HG03139 (cell line): ENCODE measurements around the gene CNTNAP5.
"Not testable (repeated sequence)": the region's sequence is repeated elsewhere in the genome, so short reads cannot be mapped to it uniquely, and the experiment has no call there.

Experiments used
- ATAC-seq: cut with Tn5 transposase; IDR thresholded peaks from one replicate; pipeline ENCODE4 v1.9.1; 2021; ENCODE audit not compliant: unreplicated experiment

Gene CNTNAP5

GRCh38 chr2:124407836-124408534 is 382.9 kb downstream of the CNTNAP5 start:
- not testable (repeated sequence) for ATAC-seq

GRCh38 chr2:124424074-124424473 is 399.0 kb downstream of the CNTNAP5 start:
- no peak for ATAC-seq

- ATAC-seq = no peak
Measured at GRCh38 chr2:124426122-124426521, 401.0 kb downstream of the CNTNAP5 start.

GRCh38 chr2:124426625-124427024 is 401.5 kb downstream of the CNTNAP5 start:
- no peak for ATAC-seq

GRCh38 chr2:124437811-124438210 is 412.7 kb downstream of the CNTNAP5 start:
- no peak for ATAC-seq

DNA sequence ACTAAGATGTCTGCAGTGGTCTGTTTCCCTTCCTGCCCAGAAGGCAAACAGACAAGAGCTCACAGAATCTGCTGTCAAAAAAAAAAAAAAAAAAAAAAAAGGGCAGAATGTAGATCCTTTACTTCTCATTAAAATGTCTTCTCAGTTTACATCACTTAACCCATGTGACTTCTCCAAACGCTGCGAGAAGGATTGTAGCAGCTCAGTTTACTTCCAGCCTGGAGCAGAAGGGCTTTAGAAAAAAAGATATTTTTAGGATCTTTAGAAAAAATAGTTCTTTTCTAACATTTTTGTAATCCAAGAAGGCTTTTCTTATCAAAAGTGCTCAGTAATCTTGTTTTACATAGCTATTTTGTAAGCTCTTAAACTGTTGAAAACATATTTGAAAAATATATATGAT is 425.4 kb downstream of the CNTNAP5 start:
- ATAC-seq = no peak

GRCh38 chr2:124476291-124476690 is 451.2 kb downstream of the CNTNAP5 start:
- ATAC-seq = no peak

GRCh38 chr2:124478761-124479160 is 453.7 kb downstream of the CNTNAP5 start:
- ATAC-seq = no peak

DNA sequence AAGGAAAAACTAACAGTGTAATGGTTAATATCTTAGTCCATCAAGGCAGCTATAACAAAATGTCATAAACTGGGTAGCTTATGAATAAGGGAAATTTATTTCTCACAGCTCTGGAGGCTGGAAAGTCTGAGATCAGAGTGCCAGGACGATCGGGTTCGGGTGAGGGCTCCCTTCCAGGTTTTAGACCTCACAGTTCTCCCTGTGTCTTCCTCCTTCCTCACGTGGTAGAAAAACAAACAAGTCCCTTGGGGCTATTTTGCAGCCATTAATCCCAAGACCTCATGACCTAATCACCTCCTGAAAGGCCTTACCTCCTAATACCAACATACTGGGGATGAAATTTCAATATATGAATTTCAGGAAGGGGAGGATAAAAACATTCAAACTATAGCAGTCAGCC is 455.9 kb downstream of the CNTNAP5 start:
- ATAC-seq = no peak

- ATAC-seq = no peak
Measured at GRCh38 chr2:124482044-124482443, 457.0 kb downstream of the CNTNAP5 start.

- no peak for ATAC-seq
Measured at GRCh38 chr2:124482551-124482950, 457.5 kb downstream of the CNTNAP5 start.

GRCh38 chr2:124485659-124486058 is 460.6 kb downstream of the CNTNAP5 start:
- ATAC-seq = no peak

DNA sequence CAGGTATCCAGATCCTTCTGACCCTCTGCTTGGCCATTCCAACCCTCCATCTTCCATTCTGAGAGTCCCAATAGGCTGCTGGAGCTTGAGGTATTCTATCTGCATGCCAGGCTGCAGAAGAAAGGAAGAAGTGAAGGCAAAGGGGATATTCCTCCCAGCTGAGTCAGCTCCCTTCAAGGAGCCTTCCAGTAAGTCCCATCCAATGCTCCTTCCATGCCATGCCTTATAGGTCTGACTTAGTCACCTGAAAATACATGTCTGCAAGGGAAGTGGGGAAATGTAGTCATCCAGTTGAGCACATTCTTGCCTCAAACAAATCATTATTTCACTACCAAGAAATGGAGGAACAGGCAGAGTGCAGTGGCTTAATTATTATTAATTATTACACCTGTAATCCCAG is 464.6 kb downstream of the CNTNAP5 start:
- ATAC-seq = no peak

- no peak for ATAC-seq
Measured at GRCh38 chr2:124501575-124502152, 476.6 kb downstream of the CNTNAP5 start.

DNA sequence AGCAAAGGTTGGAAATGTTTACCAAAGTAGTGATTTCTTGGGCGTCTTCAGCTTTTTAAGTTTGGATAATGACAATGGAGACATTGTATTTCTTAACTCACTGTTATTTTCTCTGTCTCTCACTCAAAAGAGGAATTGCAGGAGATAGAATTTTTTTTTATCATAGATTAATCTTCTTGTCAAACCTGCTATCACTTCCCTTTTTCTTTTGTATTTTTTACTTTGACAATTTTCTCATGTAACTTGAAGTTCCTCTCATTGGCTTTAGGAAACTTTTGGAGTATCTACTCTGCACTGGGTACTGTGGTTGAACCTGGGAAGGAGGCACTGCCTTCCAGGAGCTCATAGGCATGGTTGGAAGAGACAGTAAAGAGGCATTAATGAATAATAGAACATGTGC is 489.1 kb downstream of the CNTNAP5 start:
- ATAC-seq = no peak

DNA sequence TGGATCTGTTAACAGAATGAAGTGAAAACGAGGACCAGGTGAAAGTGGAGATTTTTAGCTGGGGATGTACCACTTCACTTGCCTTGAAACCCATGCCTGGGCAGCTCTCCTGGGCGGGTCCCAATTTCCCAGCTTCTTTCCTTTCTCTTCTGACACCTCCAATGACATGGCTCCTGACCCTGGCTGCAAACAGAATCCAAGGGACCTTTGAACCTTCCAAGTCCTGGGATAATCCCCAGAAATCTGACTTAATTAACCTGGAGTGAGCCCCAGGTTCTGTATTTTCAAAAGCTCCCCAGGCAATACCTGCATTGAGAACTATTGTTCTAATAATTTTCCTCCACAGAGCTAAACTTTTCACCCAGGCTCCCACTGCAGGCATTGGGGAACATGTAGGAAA is 495.9 kb downstream of the CNTNAP5 start:
- no peak for ATAC-seq

DNA sequence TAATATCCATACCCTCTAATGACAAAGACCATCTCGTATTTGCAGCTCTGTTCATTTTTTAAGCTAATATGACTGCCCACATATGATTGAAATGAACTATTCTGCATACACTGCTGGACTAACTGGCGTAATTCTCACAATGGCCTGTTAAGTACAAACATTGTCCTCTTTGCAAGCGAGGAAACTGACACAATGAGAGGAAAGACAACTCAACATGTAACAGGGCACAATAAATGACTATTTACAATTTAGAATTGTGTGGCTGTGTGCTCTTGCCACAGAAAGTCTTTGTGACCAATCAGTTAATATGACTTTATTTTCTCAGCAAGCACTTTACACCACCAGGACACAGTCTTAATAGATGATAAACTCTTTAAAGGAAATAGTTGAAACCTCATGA is 498.0 kb downstream of the CNTNAP5 start:
- ATAC-seq = no peak

DNA sequence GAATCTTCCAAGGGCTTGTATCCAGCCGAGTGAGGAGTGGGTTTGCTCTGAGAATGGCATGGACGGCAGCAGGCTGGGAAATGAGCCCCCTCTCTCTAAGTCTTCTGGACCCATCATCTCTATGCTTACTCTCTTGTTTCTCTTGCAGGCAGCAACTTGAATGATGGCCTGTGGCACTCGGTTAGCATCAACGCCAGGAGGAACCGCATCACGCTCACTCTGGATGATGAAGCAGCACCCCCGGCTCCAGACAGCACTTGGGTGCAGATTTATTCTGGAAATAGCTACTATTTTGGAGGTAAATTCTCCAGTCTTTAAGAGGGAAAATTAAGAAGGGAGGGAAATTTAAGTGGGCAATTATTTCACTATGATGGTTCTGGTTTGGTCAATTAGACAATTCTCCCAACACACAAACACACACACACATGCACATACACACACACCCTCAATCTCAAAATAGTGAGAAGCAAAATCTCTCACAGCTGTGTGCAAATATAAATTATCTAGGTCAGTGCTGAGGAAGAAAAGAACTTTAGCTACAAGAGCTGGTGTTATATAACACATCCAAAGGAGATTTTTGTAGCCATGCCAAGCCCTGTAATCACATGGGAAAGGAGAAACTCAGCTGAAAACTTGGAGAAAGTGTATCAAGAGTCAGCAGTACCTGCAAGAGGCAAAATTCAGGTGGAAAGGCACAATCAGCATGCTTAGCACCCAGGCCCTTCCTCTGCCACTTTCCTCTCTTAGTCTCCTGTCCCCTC is 499.2 kb downstream of the CNTNAP5 start:
- no peak for ATAC-seq

DNA sequence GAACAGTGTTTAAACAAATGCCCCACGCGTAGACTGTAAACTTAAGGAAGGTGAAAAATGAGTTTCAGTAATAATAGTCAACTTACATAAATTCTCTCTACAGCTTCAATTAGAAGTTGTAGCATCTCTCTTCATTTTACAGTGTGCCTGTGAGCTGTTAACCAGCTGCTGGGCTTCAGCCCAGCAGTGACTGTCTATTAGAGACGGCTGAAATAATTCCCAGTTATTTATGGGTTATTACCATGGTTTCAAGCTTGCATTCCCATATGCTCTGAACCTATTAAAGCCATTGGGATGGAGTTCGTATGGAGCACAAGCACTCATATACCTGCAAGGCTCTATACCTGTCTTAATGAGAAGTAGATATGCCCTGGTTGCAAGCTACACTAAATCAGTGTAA is 501.1 kb downstream of the CNTNAP5 start:
- ATAC-seq = no peak

DNA sequence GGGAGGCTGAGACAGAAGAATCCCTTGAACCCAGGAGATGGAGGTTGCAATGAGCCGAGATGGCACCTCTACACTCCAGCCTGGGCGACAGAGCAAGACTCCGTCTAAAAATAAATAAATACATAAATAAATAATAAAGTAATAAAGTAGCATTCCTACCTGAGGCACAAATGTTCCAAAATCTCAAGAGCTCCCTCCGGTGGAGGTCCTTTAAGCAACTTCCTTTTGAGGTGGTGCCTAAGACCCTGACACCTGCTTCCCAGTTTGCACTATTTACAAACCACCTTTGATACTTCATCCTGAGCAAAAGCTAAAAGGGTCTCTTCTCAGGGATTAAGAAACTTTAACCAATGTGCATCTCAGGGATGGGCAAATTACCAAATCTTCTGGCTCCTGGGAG is 505.1 kb downstream of the CNTNAP5 start:
- no peak for ATAC-seq

DNA sequence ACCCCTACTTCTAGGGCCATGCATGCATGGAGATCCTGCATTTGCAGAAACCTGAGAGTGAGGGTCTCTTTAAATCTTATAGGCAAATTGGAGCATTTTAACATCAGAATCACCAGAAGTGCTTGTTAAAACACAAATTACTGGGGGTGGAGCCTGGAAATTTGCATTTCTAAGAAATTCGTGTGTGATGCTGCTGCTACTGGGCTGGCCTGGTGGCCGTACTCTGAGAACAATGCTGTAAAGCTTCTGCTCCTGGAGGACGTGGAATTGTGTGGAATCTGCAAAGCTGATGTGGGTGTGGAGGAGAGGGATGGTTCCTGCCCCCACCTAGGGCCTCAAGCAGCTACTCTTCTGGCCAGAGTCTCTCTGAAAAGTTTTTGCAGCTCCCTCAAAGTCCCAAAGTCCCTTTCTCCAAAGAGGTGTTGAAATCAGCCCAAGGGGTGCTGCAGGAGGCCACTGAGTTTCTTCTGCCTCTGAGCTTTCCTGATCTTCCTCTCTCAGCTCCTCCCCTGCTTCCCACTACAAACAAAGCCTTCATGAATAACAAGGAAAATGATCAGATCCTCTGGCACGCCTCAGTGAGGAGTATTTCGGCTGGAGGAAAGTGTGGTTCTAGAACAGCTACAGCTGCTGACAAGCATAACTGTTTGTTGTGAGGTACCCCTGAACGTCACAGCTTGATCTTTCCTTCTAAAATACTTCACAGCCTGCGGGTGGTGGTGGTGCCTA is 508.3 kb downstream of the CNTNAP5 start:
- no peak for ATAC-seq

DNA sequence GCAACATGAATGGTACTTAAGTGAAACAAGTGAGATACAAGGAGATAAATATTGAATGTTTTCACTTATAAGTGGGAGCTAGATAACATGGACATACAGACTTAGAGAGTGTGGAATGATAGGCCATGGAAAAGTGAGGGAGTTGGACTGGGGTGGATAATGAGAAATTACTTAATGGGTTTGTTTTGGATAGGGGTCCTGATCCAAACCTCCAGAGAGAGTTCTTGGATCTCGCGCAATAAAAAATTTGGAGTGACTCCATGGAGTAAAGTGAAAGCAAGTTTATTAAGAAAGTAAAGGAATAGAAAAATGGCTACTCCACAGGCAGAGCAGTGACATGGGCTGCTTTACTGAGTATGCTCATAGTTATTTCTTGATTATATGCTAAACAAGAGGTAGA is 508.9 kb downstream of the CNTNAP5 start:
- no peak for ATAC-seq
